NCI-H1048 (cell line): Measurements from ENCODE around the gene SH3RF1.
"Not testable (repeated sequence)": the region's sequence is repeated elsewhere in the genome, so short reads cannot be mapped to it uniquely, and the experiment has no call there.

Source experiments
- DNase-seq: peaks from one replicate; lab custom pipeline; 2025; lab: John Stamatoyannopoulos, UW

Gene SH3RF1

DNA sequence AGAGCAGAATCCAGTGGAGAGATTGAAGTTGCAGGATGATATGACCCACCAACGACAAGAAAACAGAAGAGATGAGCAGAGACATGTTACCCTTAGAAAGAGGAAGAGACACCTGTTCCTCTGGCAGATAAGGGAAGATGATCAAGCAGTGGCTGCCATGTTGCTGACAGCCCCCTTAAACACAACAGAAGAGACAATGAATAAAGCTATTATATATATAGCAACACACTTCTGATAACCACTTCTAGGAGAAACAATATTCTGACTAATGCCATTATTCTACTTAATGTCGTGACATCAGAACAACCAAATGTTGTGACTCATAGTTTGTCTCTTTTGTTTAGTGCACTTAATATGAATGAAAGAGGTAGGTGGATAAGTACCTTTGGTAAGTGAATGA lies 44.9 kb downstream of the SH3RF1 start:
- DNase-seq, result no peak

GRCh38 chr4:169225058-169225751 lies 45.6 kb downstream of the SH3RF1 start:
- DNase-seq, result no peak

- no peak for DNase-seq
Measured at GRCh38 chr4:169222761-169223160, 48.0 kb downstream of the SH3RF1 start.

GRCh38 chr4:169221662-169222061 lies 49.1 kb downstream of the SH3RF1 start:
- no peak for DNase-seq

- DNase-seq, result no peak
Measured at GRCh38 chr4:169220854-169221411, 49.8 kb downstream of the SH3RF1 start.

GRCh38 chr4:169220447-169220846 lies 50.3 kb downstream of the SH3RF1 start:
- no peak for DNase-seq

DNA sequence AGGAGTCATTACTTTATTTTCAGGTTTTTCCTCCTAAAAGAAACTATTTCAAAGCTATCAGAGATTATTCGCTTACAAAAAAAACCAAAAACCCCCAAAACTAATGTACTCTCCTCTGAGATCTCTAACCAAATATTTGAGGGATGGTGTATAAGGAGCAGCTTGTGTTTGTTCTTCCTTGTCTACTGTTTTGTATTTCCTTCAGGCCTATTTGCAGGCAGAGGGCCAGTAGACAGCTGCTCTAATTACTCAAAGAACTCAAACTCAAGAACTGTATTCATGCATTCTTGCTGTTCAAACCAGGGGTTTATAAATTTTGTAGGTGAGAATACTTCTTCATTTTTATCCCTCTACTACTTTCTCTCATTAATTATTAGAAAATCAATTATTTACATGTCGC lies 51.3 kb downstream of the SH3RF1 start:
- no peak for DNase-seq

- no peak for DNase-seq
Measured at GRCh38 chr4:169215656-169216055, 55.1 kb downstream of the SH3RF1 start.

GRCh38 chr4:169212981-169213380 lies 57.8 kb downstream of the SH3RF1 start:
- DNase-seq, result no peak

DNA sequence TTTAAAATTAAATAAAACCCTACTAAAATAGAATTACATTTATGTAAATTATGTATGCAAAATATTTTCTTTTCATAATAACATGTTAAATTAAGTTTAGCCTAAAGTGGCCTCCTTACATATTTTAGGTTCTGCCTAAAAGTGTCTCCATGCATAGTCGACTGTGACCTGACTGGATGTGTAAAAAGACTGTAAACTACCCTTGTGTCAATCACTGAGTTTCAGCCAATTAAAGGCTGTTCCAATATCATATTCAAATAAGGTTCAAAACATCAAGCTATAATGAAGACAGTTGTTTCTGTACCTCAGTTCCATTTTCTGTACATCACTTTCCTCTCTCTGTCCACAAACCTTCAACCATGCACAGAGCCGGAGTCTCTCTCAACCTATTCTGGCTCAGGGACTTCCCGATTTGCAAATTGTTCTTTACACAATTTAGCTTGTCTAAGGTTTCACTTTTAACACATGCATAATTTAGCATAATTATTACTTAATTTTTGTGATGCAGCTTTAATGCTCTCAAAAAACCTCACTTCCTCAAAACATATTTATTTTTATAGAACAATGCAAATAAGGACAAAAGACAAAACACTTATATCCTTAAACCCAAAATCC lies 60.1 kb downstream of the SH3RF1 start:
- no peak for DNase-seq

DNA sequence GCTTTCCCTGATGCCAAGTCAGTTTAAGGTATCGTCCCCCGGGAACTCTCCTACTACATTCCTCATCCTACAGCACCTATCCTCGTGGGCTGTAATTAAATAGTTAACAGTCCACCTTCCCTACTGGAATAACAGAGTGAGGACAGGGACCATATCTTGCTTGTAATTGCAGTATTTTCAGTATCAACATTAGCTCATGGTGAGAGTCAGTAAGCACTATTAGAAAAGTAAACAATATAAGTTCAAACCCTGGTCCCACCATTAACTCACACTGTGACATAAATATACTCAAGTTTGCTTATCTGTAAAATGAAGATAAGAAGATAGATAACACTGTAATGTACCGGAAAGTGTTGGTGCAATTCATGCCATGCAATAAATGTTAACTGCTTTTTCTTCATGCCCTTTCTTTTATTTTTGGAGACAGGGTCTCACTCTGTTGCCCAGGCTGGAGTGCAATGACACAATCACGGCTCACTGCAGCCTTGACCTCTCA lies 61.3 kb downstream of the SH3RF1 start:
- DNase-seq, result no peak

- no peak for DNase-seq
Measured at GRCh38 chr4:169208516-169208915, 62.2 kb downstream of the SH3RF1 start.

- DNase-seq, result no peak
Measured at GRCh38 chr4:169208090-169208455, 62.7 kb downstream of the SH3RF1 start.

- no peak for DNase-seq
Measured at GRCh38 chr4:169207436-169208089, 63.2 kb downstream of the SH3RF1 start.

GRCh38 chr4:169205744-169206080 lies 65.0 kb downstream of the SH3RF1 start:
- no peak for DNase-seq

DNA sequence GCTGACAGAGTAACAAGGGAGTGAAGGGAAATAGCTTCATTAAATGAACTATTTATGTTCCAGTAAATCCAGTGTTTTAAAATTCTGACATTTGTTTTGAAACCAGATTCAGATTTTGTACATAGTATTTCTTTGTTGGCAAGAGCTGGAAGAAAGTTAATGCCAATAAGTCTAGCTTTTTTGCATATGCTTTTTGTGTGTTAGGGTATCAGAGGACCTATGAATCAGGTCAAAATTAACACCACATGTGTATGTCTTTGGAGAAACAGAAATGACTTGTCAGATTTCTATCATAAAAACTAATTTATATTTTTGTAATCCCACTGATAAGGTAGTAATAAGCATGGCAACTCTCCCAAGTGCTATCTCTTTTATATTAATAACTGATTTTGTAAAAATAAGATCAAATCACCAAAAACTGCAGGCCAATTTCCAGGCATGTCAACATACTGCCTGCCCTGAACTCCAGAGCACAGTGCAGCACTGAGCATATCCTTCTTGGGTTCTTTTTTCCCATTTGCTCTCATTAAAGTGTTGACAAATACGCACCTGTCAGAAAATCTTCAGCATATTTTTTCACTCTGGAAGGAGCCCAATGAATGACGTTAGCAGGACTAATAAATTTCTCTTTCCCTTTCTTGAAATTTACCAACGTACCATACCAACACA lies 65.5 kb downstream of the SH3RF1 start:
- no peak for DNase-seq

DNA sequence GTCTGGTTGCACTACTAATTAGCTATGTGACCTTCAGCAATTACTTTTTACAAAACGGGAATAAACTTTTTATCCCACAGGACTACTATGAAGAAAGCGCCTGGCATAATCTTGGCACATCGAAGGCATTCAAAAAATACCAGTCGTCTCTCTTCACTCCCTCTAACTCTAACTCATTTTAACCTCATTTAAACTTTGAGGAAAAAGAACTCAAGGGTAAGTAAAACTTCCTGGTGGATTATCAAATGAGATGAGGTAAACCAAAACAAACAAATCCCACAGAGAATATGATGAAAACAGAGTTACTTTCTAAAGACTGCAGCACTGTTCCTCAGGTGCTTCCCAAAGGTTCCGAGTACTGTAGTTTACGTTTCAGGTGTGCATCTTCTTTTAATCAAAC lies 66.9 kb downstream of the SH3RF1 start:
- DNase-seq, result peak; percentile 17

DNA sequence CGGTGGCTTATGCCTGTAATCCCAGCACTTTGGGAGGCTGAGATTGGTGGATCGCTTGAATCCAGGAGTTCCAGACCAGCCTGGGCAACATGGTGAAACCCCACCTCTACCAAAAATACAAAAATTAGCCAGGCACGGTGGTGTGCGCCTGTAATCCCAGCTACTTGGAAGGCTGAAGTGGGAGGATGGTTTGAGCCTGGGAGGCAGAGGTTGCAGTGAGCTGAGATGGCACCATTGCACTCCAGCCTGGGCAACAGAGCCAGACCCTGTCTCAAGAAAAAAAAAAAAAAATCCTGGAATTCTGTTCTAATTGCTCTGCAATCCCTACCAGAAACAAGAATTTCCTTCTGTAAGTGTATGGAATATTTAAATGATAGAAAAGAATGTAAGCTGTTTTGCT lies 67.5 kb downstream of the SH3RF1 start:
- not testable (repeated sequence) for DNase-seq

DNA sequence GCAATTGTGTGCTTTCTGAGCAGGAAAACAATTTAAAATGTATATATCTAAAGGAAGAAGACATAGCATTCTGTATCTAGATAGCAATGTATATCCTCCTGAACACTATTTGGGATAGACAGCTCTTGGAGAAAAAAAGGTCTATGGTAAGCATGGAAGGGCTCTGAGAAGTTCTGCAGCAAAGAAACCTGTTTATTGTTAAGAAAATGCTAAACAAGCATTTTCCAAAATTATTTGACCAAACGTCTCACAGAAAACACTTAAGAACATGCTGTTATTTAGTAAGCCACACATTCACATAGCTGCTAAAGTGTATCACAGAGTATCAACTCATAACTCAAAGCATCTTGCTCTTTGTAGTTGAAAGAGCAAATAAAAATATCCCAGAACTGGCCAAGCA lies 67.9 kb downstream of the SH3RF1 start:
- DNase-seq, result no peak

DNA sequence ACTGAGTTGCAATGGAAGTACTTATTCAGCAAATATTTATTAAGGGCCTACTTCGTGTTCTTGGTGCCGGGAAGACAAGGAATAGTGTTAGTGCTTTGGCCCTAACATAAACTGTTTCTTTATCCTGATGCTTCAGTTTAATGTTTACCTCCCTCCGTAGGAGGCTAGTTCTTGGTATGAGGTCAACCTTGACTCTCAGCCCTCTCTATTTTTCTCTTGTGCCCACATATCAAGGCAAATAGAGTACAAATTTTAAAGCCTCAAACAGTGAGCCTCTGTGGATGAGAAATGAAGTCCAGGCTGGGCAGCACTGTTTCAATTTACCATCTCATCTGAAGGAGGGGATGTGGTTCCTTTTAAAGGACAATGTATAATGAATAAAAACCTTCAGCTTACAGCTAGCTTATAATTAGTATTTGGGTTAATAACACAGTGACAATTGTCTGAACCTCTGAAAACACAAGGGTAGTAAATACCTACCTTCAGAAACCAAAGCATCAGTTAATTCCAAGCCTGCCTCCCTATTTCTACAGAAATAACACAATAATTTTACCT lies 68.5 kb downstream of the SH3RF1 start:
- DNase-seq, result no peak

DNA sequence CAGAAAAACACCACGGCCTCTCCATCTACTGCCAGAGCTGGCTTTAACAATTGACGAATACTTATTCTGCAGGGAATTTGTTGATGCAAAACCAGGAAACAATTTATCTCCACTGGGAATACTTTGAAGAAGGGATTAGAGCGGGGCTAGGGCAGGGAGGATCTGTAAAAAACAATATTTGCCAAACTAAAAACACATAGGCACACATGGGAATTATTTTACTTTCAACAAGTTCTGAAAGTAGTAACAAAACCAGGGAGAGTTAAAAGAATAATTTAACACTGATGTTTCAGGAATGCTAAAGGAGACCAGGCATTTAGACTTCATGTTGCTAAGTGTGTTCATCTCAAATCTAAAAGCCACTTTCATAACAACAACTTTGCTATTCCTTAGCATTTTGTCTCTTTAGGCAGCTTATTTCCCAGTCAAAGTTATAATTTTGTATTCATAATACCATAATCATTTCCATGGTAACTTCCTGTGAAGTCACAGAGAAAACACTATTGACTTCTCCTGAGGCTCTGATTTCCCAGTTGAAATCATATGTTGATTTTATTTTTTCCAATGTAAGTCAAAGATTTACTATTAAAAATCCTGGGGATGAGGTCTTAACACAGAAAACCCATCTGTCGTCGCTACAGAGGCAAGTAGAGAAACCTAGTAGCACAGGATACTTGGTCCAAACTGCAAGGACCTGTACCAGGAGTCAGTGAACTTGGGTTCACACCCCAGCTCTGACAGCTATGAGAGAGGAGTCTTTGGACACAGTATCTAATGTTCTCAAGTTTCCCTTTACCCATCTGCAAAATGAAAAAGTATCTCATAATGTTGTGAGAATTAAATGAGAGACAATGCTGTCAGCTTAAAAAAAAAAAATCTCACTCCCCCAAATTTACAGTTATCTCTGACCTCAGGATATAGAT lies 69.3 kb downstream of the SH3RF1 start:
- peak; percentile 21 for DNase-seq
